ENCODE data around the gene NDUFV3. TPM values are rescaled to one million over a fixed set of nuclear protein-coding genes. Genes with fewer than 3 reads are reported as not detected.
"Not testable (repeated sequence)": the region's sequence is repeated elsewhere in the genome, so short reads cannot be mapped to it uniquely, and the experiment has no call there.

NDUFV3 gene
- total RNA-seq, 1 donor from 2014 or later: 17.7 TPM

DNA sequence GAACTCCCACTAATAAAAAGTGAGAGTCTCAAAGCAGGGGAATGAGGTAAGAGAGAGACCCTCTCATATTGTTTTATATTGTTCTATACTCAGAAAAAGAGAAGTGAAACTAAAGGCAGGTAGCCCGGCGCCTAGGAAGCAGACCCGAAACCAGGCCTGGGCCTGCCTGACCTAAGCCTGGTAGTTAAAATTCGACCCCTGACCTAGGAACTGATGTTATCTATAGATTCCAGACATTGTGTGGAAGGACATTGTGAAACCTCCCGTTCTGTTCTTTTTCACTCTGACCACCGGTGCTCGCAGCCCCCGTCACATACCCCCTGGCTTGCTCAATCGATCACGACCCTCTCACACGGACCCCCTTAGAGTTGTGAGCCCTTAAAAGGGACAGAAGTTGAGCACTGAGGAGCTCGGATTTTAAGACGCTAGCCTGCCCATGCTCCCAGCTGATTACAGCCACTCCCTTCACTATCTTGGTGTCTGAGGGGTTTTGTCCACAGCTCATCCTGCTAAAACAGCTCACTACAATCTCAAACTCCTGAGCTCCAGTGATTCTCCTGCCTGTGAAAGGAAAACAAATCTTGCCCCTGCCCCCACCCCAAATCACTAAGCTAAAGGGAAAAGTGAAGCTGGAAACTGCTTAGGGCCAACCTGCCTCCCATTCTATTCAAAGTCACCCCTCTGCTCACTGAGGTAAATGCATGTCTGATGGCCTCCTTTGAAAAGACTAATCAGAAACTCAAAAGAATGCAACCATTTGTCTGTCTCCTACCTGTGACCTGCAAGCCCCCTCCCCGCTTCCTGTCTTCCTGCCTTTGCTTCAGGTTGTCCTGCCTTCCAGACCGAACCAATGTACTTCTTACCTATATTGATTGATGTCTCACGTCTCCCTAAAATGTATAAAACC lies 44.2 kb downstream of the NDUFV3 start:
- ATAC-seq: not testable (repeated sequence)

- ATAC-seq: no peak
These were observed 45.0 kb downstream of the NDUFV3 start for GRCh38 chr21:42937960-42938605.

DNA sequence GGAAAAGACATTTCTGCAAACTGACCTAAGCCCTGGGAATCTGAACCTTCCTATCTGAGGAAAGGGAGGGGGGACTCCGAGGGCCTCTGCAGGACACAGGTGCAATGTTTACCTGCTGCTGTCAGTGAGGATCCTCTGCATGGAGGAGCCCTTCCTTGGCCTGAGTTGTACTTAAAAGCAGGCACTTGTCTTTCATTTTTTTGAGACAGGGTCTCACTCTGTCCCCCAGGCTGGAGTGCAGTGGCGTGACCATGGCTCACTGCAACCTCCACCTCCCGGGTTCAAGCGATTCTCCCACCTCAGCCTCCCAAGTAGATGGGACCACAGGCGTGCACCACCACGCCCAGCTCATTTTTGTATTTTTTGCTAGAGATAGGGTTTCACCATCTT lies 45.5 kb downstream of the NDUFV3 start:
- not testable (repeated sequence) for ATAC-seq

DNA sequence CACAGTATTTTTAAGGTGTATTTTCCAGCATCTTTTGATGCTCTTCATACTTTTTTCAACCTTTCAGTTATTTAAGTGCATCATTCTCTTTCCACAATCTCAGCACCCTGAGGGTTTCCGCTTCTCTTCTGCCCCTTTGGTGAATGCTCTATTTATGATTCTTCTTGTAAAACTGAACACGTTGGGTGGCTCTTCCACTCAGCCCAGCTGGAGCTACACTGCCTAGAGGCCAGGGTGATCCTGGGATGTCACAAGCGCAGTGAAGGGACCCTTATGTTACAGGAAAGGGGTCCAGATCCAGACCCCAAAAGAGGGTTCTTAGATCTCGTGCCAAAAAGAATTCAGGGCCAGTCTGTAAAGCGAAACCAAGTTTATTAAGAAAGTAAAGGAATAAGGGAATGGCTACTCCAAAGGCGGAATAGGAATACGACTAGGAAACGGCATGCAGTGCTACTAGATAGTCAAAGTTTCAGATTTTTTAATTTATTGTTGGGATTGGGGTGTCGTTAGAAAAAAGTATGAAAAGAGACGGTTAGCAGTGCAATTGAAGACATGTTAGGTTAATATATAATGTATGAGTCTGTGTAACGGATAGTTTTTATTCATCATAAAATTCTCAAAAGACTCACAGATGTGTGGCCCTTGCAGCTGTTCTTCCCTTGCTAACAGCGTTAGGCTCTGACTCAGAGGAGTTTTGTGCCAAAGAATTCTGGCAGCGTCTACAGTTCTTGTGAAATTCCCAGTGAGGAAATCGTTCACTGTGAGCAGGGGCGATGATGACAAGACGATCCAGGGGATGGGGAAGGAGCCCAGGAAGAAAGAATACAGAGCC lies 46.7 kb downstream of the NDUFV3 start:
- peak; percentile 90 for ATAC-seq

- no peak for ATAC-seq
These were observed 48.6 kb downstream of the NDUFV3 start for GRCh38 chr21:42941696-42942085.

- ATAC-seq: no peak
These were observed 49.1 kb downstream of the NDUFV3 start for GRCh38 chr21:42942244-42942643.

- not testable (repeated sequence) for ATAC-seq
These were observed 56.1 kb downstream of the NDUFV3 start for GRCh38 chr21:42949094-42949755.

GRCh38 chr21:42951193-42951592 lies 58.1 kb downstream of the NDUFV3 start:
- ATAC-seq: not testable (repeated sequence)

DNA sequence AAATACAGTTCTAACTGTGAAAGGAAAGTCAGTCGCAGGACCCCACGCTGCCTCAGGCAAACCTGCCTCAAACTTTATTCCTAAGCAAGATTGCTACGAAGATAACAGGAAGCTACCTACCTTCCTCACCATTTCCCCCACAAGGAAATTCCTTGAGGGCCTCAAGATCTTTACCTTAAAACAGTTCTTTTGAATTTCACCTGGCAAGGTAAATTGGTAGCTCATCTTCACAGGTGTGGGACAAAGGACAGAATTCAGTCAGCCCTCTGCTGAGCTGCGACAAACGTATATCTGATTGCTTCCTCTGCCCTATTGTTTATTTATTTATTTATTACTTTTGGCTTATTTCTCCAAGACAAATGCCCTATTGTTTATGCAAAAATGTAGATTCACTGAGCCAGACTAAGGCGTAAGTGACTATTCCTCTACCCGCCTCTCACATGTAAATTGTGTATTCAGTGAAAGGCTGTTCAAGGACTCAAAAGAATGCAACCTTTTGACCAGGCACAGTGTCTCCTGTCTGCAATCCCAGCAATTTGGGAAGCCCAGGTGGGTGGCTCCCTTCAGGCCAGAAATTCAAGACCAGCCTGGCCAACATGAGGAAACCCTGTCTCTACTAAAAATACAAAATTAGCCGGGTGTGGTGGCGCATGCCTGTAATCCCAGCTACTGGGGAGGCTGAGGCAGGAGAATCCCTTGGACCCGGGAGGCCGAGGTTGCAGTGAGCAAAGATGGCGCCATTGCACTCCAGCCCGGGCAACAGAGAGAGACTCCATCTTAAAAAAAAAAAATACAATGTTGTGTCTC lies 63.9 kb downstream of the NDUFV3 start:
- peak; percentile 56 for ATAC-seq

DNA sequence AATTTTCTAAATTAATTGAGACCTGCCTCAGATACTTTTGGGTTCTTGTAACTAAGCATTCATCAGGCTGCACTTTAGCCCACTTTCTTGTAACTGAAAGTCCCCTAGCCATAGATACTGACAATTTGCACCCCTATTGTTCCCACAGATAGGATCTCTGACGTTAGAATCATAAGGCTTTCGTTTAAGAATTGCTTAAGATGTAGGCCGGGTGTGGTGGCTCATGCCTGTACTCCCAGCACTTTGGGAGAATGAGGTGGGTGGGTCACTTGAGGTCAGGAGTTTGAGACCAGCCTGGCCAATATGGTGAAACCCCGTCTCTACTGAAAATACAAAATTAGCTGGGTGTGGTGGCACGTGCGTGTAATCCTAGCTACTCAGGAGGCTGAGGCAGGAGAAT lies 65.0 kb downstream of the NDUFV3 start:
- not testable (repeated sequence) for ATAC-seq

- no peak for ATAC-seq
These were observed 66.6 kb downstream of the NDUFV3 start for GRCh38 chr21:42959728-42960127.

GRCh38 chr21:42962380-42963007 lies 69.4 kb downstream of the NDUFV3 start:
- ATAC-seq: no peak

Other genes with a start within 250 kb of the NDUFV3 start
- 1.8 TPM for gene PDE9A, start 239.7 kb upstream of the NDUFV3 start, total RNA-seq
- 19.8 TPM for gene WDR4, start 13.8 kb upstream of the NDUFV3 start, total RNA-seq
- gene ERVH48-1, start 32.3 kb downstream of the NDUFV3 start, total RNA-seq: not detected
- 12.1 TPM for gene PKNOX1, start 81.3 kb downstream of the NDUFV3 start, total RNA-seq
- gene CBS, start 182.5 kb downstream of the NDUFV3 start, total RNA-seq: 0.80 TPM
- 49.1 TPM for gene U2AF1, start 214.3 kb downstream of the NDUFV3 start, total RNA-seq